HG03159 (cell line): ENCODE data around the gene KIAA1191.
A peak's percentile ranks its signal among the peaks of the same experiment; 100 is the strongest.
"Not testable (repeated sequence)": the region's sequence is repeated elsewhere in the genome, so short reads cannot be mapped to it uniquely, and the experiment has no call there.

Experiments
- ATAC-seq: cut with Tn5 transposase; IDR thresholded peaks from one replicate; pipeline ENCODE4 v1.9.1; 2021; ENCODE audit warnings: mild to moderate bottlenecking, moderate library complexity; ENCODE audit not compliant: unreplicated experiment

The KIAA1191 gene, protein sequence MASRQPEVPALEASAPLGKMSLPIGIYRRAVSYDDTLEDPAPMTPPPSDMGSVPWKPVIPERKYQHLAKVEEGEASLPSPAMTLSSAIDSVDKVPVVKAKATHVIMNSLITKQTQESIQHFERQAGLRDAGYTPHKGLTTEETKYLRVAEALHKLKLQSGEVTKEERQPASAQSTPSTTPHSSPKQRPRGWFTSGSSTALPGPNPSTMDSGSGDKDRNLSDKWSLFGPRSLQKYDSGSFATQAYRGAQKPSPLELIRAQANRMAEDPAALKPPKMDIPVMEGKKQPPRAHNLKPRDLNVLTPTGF

DNA sequence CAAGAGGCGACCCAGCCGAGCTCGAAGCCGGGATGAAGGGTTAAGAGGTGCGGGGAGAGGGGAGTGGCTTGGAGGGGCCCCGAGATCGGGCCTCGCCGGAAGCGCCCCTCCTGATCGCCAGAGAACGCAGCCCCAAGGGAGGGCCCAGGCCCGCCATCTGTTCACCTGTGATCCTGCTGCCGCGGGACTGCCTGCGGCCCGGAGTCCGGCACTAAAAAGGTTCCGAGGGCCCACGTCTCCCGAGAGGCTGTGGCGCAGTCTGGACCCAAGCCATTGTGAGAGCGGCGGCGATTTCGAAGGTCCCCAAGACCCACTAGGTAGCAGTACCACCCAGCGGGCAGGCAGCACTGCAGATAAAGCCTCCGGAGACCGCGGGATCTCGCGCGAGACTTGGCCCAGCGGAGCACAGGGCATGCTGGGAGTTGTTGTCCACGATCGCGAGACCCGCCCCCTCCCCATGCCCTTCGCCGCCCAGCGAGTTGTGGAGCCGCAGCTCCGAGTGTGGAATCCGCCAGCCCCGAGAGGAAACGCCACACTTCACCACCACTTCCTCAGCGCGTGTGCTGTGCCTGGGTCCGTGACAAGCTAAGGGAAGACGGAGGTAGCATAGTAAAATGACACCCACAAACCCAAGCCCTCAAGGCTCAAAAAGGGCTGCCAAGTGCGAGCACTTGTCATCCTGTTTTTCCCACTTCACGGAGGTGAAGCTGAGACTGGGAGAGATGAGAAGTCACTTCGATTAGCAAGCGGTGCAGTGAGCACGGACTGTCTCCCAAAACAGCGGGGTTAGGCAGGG lies at the start of gene KIAA1191:
KIAA1191 (minus strand) TSS at position 328 of the 796 bp plus-strand sequence. CDS start 2,256 bp downstream, outside the sequence.
- ATAC-seq: peak; percentile 88

DNA sequence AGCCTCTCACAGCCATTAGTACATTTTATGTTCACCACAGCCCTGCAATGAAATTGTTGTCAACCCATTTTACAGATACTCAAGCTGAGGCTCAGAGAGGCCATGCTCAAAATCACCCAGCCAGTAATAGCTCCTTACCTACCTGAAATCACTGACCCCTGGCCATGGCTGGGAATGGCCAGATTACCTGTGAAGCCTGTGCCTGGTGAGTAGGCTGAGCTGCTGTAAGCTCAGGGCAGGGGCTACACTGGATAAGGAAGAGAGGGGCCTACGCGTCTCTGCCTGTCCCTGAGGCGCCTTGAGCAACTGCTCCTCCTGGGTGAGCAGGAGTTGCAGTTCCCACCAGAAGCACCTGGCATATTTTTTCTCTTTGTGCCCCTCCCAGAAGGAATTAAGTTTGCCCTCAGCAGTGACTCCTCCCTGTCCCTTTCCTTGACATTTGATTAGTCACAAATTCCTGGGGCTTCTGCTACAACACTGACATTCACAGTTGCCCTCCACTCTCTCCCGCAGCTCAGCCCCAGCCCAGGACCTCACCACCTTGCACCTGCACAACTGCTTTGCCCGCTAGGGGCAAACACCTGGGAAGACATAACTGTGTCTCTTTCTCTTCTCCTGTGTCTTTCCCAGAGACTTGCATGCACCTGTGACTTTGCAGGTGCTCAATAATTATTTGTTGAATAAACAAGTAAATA lies 49.1 kb upstream of the KIAA1191 start:
- ATAC-seq: no peak

DNA sequence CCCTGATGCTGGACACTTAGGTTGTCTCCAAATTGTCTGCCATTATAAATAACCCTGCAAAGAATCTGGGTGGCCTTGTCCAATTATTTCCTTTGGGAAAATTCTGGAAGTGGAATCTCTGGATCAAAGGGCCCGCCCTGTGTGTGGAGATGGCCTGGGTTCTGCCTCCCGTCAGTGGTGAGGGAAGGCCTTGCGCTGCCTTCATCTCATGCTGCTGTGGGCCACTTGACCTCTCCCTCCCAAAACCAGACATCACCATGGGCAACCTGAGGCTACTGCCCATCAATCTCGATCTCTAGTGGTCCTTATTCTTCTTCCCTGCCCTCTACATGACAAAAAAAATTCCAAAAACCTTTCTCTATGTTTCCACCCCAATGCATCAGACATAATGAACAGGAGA lies 48.2 kb upstream of the KIAA1191 start:
- ATAC-seq: no peak

DNA sequence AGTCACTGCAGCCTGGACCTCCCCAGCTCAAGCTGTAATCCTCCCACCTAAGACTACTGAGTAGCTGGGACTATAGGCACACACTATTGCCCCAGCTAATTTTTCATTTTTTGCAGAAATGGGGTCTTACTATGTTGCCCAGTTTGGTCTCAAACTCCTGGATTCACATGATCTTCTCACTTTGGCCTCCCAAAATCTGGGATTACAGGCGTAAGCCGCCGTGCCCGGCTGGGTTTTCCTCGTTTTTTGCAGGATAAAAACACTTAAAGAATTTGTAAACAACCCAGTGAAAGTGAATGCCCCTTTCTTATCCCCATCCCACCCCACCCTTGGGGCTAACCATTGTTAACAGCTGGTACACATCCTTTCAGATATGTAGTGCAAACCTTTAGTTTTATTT lies 47.0 kb upstream of the KIAA1191 start:
- no peak for ATAC-seq

DNA sequence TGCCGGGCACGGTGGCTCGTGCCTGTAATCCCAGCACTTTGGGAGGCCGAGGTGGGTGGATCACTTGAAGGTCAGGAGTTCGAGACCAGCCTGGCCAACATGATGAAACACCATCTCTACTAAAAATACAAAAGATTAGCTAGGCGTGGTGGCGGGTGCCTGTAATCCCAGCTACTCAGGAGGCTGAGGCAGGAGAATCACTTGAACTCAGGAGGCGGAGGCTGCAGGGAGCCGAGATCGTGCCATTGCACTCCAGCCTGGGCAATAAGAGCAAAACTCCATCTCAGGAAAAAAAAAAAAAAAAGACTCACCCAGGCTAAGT lies 46.6 kb upstream of the KIAA1191 start:
- ATAC-seq: not testable (repeated sequence)

DNA sequence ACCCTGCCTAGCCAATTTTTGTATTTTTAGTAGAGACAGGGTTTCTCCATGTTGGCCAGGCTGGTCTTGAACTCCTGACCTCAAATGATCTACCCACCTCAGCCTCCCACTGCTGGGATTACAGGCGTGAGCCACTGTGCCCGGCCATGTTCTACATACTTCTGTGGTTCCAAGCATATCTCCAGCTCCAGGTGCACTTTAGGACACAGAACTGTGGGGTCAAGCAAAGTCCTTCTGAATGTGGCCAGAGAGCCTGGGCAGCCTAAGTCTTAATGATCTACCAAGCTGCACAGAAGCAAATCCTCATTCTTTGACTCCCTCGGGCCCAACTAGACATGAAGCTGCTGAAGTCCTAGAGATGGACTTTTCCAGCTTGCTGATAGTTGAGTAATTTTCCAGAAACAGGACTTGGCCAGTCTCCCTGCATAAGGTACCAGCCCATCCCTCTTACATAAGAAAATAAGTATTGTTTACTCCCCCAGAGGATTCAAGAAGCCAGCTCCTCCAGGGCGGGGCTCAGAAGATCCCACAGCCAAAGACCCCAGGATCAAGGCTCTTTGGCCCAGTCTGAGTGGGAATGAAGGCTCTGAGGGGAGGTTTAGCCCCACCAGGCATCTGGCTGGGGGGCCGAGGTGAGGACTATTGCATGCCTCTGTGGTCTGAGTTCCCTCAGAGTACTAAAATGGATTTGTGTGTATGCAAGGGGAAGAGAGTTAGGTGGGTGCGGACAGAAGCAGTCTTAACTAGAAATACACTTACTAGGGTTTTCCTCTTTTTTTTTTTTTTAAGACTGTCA lies 46.1 kb upstream of the KIAA1191 start:
- no peak for ATAC-seq

DNA sequence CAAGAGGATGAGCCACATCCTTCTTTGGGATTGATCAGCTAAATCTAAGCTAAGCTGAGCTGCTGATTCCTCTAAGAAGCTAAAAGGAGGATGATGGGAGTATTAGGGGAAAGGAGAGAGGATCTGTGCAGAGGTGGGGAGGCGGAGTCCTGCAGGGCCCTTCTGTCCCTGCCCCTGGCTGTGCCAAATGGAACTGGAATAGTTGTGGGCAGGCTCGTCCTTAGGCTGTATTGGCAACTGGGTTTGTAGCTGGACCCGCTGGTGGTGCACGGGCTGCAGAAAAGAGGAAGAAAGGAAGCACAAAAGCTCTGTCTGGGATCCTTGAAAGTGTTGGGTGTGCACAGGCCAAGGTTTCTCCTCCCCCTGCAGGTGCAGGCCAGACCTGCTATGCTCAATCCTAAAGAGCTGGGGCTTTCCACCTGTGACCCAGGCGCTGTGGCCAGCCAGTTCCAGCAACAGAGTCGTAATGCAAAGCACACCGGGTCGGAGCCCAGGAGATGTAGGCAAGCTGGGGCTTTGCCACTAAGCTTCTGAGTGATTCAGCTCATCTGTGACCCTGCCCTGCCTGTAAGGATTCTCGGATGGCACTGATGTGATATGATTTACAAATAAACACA lies 45.0 kb upstream of the KIAA1191 start:
- ATAC-seq: no peak

DNA sequence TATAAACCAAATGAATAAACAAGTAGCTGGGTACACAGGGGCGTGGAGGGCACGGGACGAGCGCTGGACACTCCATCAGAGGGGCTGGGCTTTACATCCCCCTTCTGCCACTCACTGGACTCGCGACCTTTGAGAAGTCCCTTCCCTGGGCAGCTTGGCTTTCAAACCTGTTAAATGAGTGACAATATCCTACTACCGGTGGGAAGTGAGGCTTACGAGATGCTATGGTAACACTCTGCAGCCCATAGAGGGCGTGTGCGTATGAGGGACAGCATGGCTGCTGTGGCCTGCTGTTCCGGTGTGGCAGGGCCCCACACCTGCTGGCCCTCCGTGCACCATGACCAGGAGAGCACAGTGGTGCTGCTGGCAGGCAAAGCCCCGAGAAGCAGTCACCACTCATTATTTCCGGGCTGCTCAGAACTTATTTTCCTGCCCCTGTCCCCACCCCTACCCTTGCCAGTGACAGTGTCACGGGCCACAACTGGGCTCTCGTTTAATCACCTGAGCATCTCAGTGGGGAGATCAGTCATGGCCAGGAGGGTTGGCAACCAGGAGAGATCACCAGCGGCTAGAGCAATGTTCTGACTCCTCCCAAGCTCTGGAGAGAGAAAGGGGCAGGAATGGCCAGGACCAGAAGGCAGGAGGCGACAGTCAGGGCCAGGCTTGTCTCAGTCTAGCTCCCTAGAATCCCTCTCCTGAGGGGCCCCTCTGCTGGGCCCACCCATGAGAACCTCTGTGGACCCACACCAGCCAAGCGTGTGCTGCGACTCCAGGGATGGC lies 44.3 kb upstream of the KIAA1191 start:
- ATAC-seq: no peak

DNA sequence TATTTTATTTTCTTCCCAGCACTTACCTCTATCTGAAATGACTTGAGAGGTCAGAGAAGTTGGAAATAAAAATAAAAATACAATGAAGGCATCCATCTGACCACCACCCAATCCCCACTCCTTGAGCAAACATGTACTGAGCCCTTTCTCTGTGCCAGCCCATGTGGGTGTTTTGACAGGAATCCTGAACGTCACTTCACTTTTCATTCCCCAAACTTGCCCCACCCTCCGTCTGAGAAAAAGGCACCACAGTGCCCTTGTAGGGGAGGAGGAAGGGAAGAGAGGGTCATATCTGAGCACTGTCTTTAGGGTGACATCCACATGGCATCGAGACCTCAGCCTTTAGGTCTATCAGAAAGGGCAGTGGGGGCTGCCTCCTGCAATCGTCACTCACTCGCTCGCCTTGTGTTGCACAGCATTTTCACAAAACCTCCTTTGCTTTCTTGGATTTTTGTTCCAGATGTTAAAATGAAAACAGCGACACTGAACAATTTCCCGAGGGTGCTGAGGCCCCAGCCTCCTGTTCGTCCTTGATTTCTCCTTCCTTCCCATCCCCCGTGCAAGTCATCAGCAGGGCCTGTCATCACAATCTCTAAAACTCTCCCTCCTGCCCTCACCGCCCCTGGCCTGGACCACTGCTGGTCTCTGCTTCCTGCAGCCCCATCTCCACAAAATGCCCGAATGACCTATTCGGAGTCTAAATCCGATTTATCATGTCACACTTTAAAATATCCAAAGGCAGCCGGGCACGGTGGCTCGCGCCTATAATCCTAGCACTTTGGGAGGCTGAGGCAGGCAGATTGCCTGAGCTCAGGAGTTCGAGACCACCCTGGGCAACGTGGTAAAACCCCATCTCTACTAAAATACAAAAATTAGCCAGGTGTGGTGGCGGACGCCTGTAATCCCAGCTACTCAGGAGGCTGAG lies 40.0 kb upstream of the KIAA1191 start:
- no peak for ATAC-seq

DNA sequence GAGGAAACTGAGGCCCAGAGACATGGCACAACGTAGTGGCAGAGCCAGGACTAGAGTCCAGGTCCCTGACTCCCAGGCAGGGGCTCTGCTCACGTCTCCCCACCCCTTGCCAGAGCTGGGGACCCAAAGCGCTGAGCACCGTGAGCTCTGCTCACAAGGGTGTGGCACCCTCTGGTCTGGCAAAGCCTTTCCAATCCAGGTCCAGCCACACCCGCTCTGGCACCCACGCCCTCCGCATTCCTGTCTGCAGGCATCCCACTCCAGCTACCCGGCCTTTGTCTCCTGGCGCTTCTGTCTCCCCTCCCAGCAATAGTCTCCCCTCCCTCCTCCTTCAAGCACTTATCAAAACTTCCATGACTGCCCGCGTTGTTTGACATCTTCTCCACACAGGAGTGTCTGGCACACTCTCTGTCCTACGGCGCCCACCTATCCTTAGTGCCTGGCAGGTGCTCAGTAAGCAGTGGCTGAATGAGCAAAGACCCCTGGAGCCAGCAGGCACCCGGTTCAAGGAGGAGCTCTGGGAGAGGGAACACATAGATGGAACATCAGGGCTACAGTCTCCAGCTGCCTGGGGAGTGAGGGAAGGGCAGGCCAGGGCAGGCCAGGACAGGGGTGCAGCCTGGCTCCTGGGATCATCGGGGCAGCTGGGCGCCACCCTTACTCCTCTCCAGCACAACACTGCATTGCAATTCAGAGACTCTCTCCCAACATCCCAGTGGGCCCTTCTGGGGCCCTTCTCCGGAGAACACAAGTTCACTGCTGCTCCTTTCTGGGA lies 39.0 kb upstream of the KIAA1191 start:
- ATAC-seq: no peak

DNA sequence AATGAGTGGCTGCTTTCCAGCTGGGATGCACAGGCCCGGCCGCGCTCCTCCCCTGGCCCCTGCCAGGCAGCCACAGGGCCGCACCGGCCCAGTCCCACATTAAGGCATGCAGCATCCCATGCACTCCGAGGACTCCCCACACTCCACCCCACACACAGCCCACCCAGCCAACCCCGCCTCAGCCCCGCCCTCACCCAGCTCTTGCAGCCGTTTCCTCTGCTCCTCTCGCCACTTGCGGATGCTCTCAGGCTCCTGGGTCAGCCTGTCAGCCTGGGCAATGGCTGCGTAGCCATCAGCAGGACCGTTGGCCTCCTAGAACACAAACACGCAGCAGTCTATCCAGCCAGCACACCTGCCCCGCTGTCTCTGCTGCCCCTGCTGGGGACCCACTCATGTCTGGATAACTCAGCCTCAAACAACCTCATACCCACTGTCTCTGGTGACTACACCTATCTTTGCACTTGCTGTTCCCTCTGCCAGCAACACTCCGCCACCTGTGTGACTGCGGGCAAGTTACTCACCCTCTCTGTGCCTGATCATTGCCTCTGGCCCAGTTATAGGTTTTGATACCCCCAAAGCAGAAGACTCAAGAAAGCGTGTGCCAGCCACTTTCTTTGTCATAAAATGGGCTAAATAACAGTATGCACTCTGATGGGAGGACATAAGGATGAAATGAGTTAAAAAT lies 36.3 kb upstream of the KIAA1191 start:
- no peak for ATAC-seq

DNA sequence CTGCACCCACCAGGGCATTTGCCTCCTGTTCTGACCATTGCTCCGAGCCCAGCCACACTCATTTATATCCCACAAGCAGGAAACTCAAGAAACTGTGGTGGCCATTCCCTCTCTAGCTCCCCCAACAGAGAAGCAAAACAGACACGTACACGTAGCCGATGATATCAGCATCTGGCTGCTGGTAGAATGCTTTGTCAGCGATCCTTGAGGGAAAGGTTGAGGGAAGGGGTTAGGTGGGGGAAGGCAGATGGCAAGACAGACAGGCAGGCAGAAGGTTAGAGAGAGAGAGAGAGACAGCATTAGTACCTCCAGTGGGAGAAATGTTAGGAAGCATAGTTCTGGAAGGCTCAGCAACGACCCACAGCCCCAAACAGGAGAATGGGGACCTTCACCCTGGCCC lies 34.8 kb upstream of the KIAA1191 start:
- ATAC-seq: no peak

DNA sequence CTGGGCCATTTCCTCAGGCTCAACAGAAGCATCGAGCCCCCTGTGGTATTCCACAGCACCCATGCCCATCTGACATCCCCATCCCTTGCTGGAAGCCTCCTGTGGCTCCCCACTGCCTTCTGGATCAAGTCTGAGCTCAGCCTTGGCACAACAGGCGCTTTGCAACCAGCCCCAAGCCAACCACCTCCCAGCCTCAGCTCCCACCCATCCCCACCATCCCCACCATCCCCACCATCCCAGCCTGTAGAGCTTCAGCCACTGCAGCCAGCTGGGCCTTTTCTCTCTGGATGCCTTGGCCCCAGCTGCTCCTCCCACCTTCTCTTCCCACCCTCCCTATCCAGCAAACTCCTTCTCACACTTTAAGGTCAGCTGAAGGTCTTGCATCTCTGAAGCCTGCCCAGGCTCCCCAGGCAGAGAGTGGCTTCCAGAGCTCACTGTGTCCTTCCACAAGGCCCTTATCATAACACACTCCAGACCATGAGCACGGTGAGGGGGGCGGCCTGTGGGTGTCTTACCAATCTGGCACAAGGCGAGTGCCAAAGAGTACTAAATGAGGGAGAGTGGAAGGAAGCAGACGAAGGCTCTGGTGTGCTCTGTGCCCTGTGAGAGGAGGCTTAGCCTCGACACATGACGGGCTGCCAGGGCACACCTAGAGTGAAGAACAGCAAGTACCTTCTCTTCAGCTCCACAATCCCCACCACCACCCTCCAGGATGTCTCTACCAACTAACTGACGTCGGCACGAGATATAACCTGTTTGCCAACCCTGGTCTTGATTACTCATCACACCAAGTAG lies 33.5 kb upstream of the KIAA1191 start:
- no peak for ATAC-seq

DNA sequence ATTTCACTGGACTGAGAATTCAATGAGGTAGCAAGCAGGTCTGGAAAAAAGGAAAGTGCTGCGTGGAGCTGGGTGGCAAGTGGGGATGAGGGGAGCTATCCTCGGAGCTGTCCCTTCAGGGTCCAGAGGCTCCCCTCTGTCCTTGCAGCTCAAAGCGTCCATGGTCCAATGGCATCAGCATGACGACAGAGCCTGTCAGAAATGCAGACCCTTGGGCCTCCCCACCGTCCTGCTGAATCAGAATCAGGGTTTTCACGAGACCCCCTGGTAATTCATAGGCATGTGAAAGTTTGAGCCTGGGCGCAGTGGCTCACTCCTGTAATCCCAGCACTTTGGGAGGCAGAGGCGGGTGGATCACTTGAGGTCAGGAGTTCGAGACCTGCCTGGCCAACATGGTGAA lies 32.5 kb upstream of the KIAA1191 start:
- no peak for ATAC-seq

DNA sequence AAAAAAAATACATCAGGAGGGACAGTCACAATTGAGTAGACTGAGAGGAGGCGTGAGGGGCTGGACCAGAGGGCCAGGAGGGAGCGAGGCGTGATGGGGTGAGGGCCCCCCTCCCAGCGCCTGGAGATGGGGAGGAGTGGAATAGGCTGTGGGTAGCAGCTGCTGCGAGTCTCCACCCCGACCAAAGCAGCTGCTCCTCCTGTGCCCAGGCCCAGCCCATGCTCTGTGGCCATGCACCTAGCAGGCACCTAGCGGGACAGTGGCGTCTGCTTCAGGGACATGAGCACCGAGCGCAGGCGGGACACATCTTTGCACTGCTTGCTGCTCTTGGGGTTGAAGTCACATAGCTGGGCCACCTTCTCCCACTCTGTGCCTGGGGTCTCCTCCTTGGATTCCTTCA lies 31.0 kb upstream of the KIAA1191 start:
- no peak for ATAC-seq

DNA sequence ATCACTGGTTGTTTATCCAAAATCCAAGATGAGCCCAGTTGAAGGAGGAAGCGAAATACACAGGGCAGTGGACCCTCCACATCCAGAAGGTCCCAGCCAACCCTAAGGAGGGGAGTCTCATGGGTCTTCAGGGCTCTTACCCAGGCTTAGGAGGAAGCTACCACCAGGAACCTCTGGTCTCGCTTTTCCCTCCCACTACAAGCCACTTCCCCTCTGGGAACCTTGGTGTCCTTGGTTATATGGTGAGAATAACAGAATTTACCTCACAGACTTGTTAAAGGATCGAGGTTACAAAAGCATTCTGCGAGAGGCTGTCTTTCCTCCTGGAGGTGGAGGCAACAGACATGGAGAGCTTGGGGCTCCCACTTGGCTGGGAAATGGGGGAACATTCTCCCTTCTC lies 30.4 kb upstream of the KIAA1191 start:
- ATAC-seq: no peak

DNA sequence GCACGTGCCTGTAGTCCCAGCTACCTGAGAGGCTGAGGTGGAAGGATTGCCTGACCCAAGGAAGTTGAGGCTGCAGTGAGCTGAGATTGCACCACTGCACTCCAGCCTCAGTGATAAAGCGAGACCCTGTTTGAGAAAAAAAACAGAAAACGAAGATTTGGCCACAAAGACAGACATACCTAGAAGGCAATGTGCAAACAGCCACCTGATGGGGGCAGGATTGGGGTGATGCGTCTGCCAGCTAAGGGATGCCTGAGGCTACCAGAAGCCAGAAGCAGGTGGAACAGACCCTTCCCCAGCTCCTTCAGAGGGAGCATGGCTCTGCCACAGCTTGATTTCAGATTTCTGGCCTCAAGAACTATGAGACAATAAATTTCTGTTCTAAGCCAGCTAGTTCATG lies 29.9 kb upstream of the KIAA1191 start:
- no peak for ATAC-seq
